Endothelial cell of umbilical vein (primary cell): Measurements from ENCODE around the gene MYH16.

ENCODE experiments used
- EZH2 ChIP-seq: IDR thresholded peaks from 2 replicates; pipeline ENCODE4 v1.6.1; 2012; ENCODE audit warnings: borderline replicate concordance, low read depth, mild to moderate bottlenecking, moderate library complexity, low read length, inconsistent platforms; ENCODE audit not compliant: severe bottlenecking
- FOS ChIP-seq: IDR thresholded peaks from 2 replicates; pipeline ENCODE4 v1.6.1; 2011; ENCODE audit warnings: mild to moderate bottlenecking, low read length, moderate library complexity, borderline replicate concordance; ENCODE audit not compliant: insufficient read depth
- GATA2 ChIP-seq: IDR thresholded peaks from 2 replicates; pipeline ENCODE4 v1.7.0; 2011; ENCODE audit warnings: low read depth, mild to moderate bottlenecking, moderate library complexity, mixed read lengths, low read length; ENCODE audit not compliant: insufficient read length, insufficient read depth
- JUN ChIP-seq: IDR thresholded peaks from 2 replicates; pipeline ENCODE4 v1.6.1; 2011; ENCODE audit warnings: borderline replicate concordance, low read depth; ENCODE audit not compliant: insufficient read length, insufficient read depth
- MYC ChIP-seq: IDR thresholded peaks from one replicate; pipeline ENCODE4 v1.6.1; 2011; ENCODE audit warnings: mild to moderate bottlenecking, low read depth, low read length
- POLR2A ChIP-seq: IDR thresholded peaks from 2 replicates; pipeline ENCODE4 v1.6.1; 2012; ENCODE audit warnings: low read depth, mild to moderate bottlenecking, control low read depth, low read length
- POLR2AphosphoS5 ChIP-seq: IDR thresholded peaks from 2 replicates; pipeline ENCODE4 v1.6.1; 2012; ENCODE audit warnings: low read depth, mild to moderate bottlenecking, control low read depth, low read length, moderate library complexity; ENCODE audit not compliant: insufficient read depth
- TF ChIP-seq, protein P1 (sequence below), 2 donors: IDR thresholded peaks; 1 replicate in 1 of 2; 2 replicates in 1 of 2; pipeline ENCODE4 v1.5.1; 2011; ENCODE audit warnings: low read length in 2 of 2, mild to moderate bottlenecking in 2 of 2, moderate library complexity in 2 of 2, control low read depth in 1 of 2, inconsistent platforms in 1 of 2, low read depth in 1 of 2; ENCODE audit not compliant: insufficient read depth in 1 of 2; ENCODE audit errors: extremely low read depth in 1 of 2
- TF ChIP-seq, protein P2 (sequence below): IDR thresholded peaks from 2 replicates; pipeline ENCODE4 v1.6.1; 2011; ENCODE audit not compliant: insufficient read depth, insufficient read length

DNA sequence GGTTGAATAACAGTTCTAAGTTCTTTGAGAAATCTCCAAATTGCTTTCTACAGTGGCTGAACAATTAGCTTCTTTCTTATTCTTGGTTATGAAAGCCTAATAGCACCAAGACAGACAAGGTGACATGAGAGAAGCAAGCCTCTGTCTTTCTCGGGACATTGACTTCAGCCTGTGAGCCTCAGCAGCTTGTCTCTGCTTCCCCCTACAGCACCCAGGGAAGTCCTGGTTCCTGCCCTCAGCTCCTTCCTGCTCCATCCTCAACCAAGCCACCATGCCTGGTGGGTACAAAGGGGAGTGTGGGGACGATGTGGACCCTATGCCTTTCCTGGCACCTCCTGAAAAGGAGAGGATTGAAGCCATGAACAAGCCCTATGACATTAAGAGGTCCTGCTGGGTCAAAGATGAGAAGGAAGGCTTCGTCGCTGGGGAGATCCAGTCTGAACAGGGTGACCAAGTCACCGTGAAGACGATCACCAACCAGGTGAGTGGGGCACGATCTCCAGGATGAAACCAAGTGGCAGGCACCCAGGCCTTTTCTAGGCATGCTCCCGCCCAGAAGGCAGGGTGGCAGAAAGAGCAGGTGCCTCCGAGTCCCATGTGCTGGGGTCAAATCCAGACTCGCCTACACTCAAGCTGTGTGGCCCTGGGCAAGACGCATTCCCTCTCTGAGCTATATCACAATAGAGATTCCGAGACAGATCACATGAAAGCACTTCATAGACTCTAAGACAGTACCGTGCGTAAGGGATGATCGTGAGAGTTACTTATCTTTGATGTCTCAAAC is 33.9 kb upstream of the MYH16 start:
- TF ChIP-seq EZH2 (no peak), POLR2A (no peak), JUN (no peak), POLR2AphosphoS5 (no peak), GATA2 (no peak), MYC (no peak), FOS (no peak)
- TF ChIP-seq, protein P1, sequence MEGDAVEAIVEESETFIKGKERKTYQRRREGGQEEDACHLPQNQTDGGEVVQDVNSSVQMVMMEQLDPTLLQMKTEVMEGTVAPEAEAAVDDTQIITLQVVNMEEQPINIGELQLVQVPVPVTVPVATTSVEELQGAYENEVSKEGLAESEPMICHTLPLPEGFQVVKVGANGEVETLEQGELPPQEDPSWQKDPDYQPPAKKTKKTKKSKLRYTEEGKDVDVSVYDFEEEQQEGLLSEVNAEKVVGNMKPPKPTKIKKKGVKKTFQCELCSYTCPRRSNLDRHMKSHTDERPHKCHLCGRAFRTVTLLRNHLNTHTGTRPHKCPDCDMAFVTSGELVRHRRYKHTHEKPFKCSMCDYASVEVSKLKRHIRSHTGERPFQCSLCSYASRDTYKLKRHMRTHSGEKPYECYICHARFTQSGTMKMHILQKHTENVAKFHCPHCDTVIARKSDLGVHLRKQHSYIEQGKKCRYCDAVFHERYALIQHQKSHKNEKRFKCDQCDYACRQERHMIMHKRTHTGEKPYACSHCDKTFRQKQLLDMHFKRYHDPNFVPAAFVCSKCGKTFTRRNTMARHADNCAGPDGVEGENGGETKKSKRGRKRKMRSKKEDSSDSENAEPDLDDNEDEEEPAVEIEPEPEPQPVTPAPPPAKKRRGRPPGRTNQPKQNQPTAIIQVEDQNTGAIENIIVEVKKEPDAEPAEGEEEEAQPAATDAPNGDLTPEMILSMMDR (IDR thresholded peaks at IDR 0.05; ENCODE audit: extremely low read depth in 1 of 2, insufficient read depth in 1 of 2, low read depth in 1 of 2, low read length in 2 of 2), result no peak
- TF ChIP-seq, protein P2, sequence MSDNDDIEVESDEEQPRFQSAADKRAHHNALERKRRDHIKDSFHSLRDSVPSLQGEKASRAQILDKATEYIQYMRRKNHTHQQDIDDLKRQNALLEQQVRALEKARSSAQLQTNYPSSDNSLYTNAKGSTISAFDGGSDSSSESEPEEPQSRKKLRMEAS, result no peak
